Measurements from ENCODE around the gene GSK3B.

Gene GSK3B

DNA sequence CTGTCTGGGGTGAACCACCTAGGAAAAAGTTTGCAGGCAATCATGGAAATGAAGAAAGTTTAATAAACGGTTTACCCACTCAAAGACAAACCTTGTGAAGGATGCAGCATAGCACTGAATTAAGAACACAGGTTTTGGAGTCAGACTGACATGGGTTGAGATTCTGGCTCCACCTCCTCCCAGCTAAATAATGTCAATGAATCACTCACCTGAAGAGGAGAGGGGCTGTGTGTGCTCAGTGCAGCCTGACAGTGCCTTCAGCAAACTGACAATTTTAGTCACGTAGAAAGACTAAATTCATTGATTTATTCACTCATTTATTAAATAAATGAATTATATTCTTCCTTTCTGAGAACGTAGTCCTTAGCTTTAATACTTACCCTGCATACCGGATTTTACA is 293.4 kb downstream of the GSK3B start:
- TF ChIP-seq, protein P1, sequence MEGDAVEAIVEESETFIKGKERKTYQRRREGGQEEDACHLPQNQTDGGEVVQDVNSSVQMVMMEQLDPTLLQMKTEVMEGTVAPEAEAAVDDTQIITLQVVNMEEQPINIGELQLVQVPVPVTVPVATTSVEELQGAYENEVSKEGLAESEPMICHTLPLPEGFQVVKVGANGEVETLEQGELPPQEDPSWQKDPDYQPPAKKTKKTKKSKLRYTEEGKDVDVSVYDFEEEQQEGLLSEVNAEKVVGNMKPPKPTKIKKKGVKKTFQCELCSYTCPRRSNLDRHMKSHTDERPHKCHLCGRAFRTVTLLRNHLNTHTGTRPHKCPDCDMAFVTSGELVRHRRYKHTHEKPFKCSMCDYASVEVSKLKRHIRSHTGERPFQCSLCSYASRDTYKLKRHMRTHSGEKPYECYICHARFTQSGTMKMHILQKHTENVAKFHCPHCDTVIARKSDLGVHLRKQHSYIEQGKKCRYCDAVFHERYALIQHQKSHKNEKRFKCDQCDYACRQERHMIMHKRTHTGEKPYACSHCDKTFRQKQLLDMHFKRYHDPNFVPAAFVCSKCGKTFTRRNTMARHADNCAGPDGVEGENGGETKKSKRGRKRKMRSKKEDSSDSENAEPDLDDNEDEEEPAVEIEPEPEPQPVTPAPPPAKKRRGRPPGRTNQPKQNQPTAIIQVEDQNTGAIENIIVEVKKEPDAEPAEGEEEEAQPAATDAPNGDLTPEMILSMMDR (IDR thresholded peaks at IDR 0.05; ENCODE audit: low read depth, low read length), result no peak
- DNase-seq (ENCODE audit: low read depth in 2 of 2), result no peak
- H3K4me3 ChIP-seq (replicated peaks in 1 of 2; ENCODE audit: low read depth in 2 of 2, low read length in 2 of 2), result no peak overlapping the region

DNA sequence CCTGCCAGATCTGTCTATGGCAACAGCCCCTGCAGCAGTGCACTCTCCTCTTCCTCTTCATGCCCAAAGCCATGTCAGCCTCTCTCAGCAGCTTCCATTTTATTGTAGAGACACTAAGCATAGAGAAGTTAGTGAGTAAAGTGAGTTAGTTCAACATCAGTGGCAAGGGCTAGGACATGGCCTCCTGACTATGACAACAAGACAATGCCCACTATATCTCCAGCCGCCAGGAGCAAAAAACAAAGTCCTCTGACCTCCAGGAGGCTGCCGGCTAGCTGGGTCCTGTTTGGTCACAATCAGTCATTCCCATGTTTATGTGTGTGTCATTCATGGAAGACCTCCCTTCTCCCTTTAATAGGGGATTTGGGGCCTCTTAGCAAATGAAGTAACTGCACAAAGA is 297.5 kb downstream of the GSK3B start:
- TF ChIP-seq, protein P1 (IDR thresholded peaks at IDR 0.05; ENCODE audit: low read depth, low read length), result no peak

DNA sequence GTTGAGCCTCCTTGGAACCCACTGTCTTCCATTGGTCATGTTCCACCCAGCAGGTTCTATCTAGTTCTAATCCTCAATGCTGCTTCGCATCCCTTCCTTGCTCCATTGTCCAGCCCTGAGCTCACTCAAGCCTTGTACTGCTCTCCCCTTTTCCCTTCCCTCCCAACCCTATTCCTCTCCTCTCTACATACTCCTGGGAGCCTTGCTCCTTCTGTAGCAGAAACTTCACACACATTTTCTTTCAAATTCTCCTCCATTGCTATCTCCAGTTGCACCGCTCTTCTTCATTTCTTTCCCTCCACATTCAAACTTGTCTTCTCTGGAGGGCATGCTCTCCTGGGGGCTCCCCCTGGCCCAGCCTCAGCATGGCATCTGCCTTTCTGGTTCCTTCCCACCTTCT is 297.9 kb downstream of the GSK3B start:
- DNase-seq (ENCODE audit: low read depth in 2 of 2), result no peak
- TF ChIP-seq, protein P1 (IDR thresholded peaks at IDR 0.05; ENCODE audit: low read depth, low read length), result no peak
- H3K4me3 ChIP-seq (replicated peaks in 1 of 2; ENCODE audit: low read depth in 2 of 2, low read length in 2 of 2), result no peak overlapping the region

More for the DNA sequence above, 297.5 kb downstream of the GSK3B start:
- no peak overlapping the region for H3K4me3 ChIP-seq (replicated peaks in 1 of 2; ENCODE audit: low read depth in 2 of 2, low read length in 2 of 2)
- no peak for DNase-seq (ENCODE audit: low read depth in 2 of 2)

DNA sequence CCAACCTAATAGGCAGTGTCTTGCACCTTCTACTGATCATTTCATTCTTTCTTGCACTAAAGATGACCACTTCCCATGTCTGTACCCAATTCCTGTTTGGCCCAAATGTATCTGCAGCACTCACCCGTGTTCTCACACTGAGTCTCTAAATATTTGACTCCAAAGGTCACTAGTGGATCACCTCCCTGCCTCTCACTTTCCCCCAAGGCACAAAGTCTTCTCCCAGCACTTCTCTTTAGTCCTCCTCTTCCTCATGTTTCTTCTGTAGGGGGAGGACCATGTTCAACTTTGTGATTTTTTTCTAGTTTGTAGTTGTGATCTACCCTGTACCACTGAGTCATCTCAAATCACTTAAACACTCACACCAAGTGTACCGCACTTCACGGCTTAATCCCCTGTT is 298.4 kb downstream of the GSK3B start:
- no peak overlapping the region for H3K4me3 ChIP-seq (replicated peaks in 1 of 2; ENCODE audit: low read depth in 2 of 2, low read length in 2 of 2)
- DNase-seq (ENCODE audit: low read depth in 2 of 2), result no peak
- TF ChIP-seq, protein P1 (IDR thresholded peaks at IDR 0.05; ENCODE audit: low read depth, low read length), result no peak

DNA sequence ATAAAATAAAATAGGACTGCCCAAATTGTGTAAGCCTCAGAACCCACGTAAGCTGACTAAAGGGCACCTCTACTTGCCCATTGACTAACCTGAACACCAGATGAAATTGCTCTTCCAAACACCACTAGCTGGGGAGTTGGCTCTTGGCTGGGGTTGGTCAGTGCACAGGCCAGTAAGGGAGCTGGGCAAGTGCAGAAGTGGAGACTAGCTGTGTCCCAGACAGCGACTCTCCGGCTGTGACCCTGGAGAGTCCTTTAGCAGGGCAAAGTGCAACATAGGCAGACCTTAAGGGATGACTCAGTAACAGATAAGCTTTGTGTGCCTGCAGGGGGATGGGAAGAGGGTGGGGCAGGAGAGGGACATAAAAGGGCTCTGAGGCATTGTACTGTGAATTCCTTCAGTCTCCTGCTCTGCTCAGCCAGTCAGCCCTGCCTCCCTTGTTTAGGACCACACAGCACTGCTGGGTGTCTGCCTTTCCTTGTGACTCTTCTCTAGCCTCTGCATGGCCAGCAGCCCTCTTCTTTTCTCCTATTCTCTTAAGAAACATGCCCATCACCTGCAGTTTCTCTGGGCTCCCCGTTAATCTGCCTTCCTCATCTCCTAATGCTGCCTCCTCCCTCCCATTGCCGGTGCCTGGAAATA is 299.2 kb downstream of the GSK3B start:
- TF ChIP-seq, protein P1 (IDR thresholded peaks at IDR 0.05; ENCODE audit: low read depth, low read length), result no peak
- no peak overlapping the region for H3K4me3 ChIP-seq (replicated peaks in 1 of 2; ENCODE audit: low read depth in 2 of 2, low read length in 2 of 2)
- DNase-seq (ENCODE audit: low read depth in 2 of 2), result peak; percentile 17 to 19

DNA sequence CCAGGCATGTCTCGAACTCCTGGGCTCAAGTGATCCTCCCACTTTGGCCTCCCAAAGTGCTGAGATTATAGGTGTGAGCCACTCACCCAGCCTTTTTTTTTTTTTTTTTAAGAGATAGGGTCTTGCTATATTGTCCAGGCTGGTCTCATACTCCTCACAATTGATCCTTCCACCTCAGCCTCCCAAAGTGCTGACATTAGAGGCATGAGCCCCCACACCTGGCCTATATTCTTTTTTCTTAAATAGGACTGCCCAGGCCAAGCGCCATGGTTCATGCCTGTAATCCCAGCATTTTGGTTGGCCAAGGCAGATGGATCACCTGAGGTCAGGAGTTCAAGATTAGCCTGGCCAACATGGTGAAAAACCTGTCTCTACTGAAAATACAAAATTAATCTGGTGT is 299.8 kb downstream of the GSK3B start:
- H3K4me3 ChIP-seq (replicated peaks in 1 of 2; ENCODE audit: low read depth in 2 of 2, low read length in 2 of 2), result no peak overlapping the region
- TF ChIP-seq, protein P1 (IDR thresholded peaks at IDR 0.05; ENCODE audit: low read depth, low read length), result no peak
- no peak for DNase-seq (ENCODE audit: low read depth in 2 of 2)

DNA sequence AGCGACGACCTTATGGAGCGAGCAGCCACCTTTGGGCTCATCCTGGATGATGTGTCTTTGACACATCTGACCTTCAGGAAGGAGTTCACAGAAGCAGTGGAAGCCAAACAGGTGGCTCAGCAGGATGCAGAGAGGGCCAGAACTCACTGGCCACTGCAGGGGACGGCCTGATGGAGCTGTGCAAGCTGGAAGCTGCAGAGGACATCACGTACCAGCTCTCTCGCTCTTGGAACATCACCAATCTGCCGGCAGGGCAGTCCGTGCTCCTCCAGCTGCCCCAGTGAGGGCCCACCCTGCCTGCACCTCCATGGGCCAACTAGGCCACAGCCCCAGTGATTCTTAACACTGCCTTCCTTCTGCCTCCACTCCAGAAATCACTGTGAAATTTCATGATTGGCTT is 302.0 kb downstream of the GSK3B start:
- H3K4me3 ChIP-seq (replicated peaks in 1 of 2; ENCODE audit: low read depth in 2 of 2, low read length in 2 of 2), result no peak overlapping the region
- DNase-seq (ENCODE audit: low read depth in 2 of 2), result no peak
- TF ChIP-seq, protein P1 (IDR thresholded peaks at IDR 0.05; ENCODE audit: low read depth, low read length), result no peak

All from cardiac fibroblast (primary cell).